Prostate gland (tissue), 2 donors: ENCODE measurements around the gene PCDHGA8. TPM values are rescaled to one million over a fixed set of nuclear protein-coding genes. Genes with fewer than 3 reads are reported as not detected.
A peak's percentile ranks its signal among the peaks of the same experiment; 100 is the strongest.
"Not testable (repeated sequence)": the region's sequence is repeated elsewhere in the genome, so short reads cannot be mapped to it uniquely, and the experiment has no call there.

Experiments
- DNase-seq: peaks from one replicate; pipeline ENCODE4 v3.0.0-alpha.2; 2019; ENCODE audit warnings: low spot score
- H3K27ac ChIP-seq, 2 donors: fragments of 200-600 bp; sonication (generic); 2 replicates each; pipeline ENCODE4 v1.5.1; 2017 to 2019
- H3K27me3 ChIP-seq: fragments of 200-600 bp; sonication (generic); replicated peaks from 2 replicates; pipeline ENCODE4 v1.5.1; 2019; ENCODE audit not compliant: insufficient read depth
- H3K36me3 ChIP-seq, 2 donors: fragments of 200-600 bp; sonication (generic); 1 replicate in 1 of 2; 2 replicates in 1 of 2; pipeline versions ENCODE4 v1.5.1 to v1.8.1; 2017 to 2019
- H3K4me1 ChIP-seq: fragments of 200-600 bp; sonication (generic); replicated peaks from 2 replicates; pipeline ENCODE4 v1.5.1; 2019
- H3K4me3 ChIP-seq, 2 donors: fragments of 200-600 bp; sonication (generic); 2 replicates each; pipeline ENCODE4 v1.5.1; 2017 to 2019
- H3K9me3 ChIP-seq: fragments of 200-600 bp; sonication (generic); 2 replicates; pipeline ENCODE4 v1.5.1; 2017
- POLR2A ChIP-seq: fragments of 450-650 bp; IDR thresholded peaks from one replicate; pipeline ENCODE4 v1.6.1; 2016; ENCODE audit warnings: antibody characterized with exemption, mild to moderate bottlenecking
- POLR2AphosphoS5 ChIP-seq: sonication (generic); formaldehyde crosslinking; IDR thresholded peaks from one replicate; pipeline ENCODE4 v1.6.1; 2017; ENCODE audit warnings: antibody characterized with exemption
- WGBS: methylation state at CpG from one replicate; pipeline ENCODE4 v1.1.5; 2018; 5-methylcytosine and 5-hydroxymethylcytosine counted together
- intact Hi-C: fragments of 100-400 bp; cut with DNase I; formaldehyde crosslinking; loops from one replicate; pipeline ENCODE4 v1.14.2; 2022
- total RNA-seq, 2 donors: library from RNA; depleted of rRNA; stranded (reverse); fragments of >200 nt; gene quantifications; one replicate each; pipeline ENCODE4 v1.1.0, GENCODE V29; 2016
- TF ChIP-seq, protein P1 (sequence below), 4 experiments: fragments of 200-600 bp in 2 of 4; fragments of 450-650 bp in 2 of 4; sonication (generic) in 2 of 4; IDR thresholded peaks; 1 replicate in 3 of 4; 2 replicates in 1 of 4; pipeline ENCODE4 v1.5.1; 2016 to 2019; ENCODE audit warnings: antibody characterized with exemption in 4 of 4, mild to moderate bottlenecking in 2 of 4, moderate library complexity in 2 of 4

Gene PCDHGA8
- total RNA-seq, 2 donors from 2014 or later: 1.1 to 4.2 TPM

DNA sequence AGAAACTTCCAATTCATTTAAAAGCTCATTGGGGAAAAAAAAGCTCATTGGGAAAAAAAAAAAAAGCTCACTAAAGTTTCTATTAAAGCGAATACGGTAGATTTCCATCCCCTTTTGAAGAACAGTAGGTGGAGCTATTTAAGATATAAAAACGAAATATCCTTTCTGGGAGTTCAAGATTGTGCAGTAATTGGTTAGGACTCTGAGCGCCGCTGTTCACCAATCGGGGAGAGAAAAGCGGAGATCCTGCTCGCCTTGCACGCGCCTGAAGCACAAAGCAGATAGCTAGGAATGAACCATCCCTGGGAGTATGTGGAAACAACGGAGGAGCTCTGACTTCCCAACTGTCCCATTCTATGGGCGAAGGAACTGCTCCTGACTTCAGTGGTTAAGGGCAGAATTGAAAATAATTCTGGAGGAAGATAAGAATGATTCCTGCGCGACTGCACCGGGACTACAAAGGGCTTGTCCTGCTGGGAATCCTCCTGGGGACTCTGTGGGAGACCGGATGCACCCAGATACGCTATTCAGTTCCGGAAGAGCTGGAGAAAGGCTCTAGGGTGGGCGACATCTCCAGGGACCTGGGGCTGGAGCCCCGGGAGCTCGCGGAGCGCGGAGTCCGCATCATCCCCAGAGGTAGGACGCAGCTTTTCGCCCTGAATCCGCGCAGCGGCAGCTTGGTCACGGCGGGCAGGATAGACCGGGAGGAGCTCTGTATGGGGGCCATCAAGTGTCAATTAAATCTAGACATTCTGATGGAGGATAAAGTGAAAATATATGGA lies 38.1 kb downstream of the PCDHGA8 start, which contains the start of gene PCDHGA12:
TSS of gene PCDHGA12 (plus strand) at position 176 of the 782 bp plus-strand sequence. CDS start at position 429, 253 bp downstream.
- Histone ChIP-seq H3K9me3 (peaks cover 9% of the 10 kb centered on the region), H3K36me3 (no peaks in the 10 kb centered on the region), H3K4me3 (no peak within 1 kb of the TSS), H3K27me3 (no peaks in the 10 kb centered on the region), H3K4me1 (no peaks in the 10 kb centered on the region), H3K27ac (no peak within 1 kb of the TSS)
- DNase-seq: no peak
- WGBS: 14% methylated on average over 33 of the region's 33 CpGs
- intact Hi-C loops: no loop called here
- TF ChIP-seq POLR2AphosphoS5 (peak; percentile 6), POLR2A (no peak)
- TF ChIP-seq, protein P1, sequence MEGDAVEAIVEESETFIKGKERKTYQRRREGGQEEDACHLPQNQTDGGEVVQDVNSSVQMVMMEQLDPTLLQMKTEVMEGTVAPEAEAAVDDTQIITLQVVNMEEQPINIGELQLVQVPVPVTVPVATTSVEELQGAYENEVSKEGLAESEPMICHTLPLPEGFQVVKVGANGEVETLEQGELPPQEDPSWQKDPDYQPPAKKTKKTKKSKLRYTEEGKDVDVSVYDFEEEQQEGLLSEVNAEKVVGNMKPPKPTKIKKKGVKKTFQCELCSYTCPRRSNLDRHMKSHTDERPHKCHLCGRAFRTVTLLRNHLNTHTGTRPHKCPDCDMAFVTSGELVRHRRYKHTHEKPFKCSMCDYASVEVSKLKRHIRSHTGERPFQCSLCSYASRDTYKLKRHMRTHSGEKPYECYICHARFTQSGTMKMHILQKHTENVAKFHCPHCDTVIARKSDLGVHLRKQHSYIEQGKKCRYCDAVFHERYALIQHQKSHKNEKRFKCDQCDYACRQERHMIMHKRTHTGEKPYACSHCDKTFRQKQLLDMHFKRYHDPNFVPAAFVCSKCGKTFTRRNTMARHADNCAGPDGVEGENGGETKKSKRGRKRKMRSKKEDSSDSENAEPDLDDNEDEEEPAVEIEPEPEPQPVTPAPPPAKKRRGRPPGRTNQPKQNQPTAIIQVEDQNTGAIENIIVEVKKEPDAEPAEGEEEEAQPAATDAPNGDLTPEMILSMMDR (IDR thresholded peaks at IDR 0.05): peak in 2 of 4 experiments; percentile 27 to 41

DNA sequence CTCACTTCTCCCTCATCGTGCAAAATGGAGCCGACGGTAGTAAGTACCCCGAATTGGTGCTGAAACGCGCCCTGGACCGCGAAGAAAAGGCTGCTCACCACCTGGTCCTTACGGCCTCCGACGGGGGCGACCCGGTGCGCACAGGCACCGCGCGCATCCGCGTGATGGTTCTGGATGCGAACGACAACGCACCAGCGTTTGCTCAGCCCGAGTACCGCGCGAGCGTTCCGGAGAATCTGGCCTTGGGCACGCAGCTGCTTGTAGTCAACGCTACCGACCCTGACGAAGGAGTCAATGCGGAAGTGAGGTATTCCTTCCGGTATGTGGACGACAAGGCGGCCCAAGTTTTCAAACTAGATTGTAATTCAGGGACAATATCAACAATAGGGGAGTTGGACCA lies 38.9 kb downstream of the PCDHGA8 start:
- H3K4me1 ChIP-seq: no peaks in the 10 kb centered on the region
- TF ChIP-seq POLR2AphosphoS5 (no peak), POLR2A (no peak)
- TF ChIP-seq, protein P1 (IDR thresholded peaks at IDR 0.05): no peak
- H3K27ac ChIP-seq: no peak overlapping the region
- no peaks in the 10 kb centered on the region for H3K36me3 ChIP-seq
- intact Hi-C loops: no loop called here
- no peak overlapping the region for H3K4me3 ChIP-seq
- WGBS: 19% methylated on average over 32 of the region's 37 CpGs
- no peaks in the 10 kb centered on the region for H3K27me3 ChIP-seq
- no peak for DNase-seq
- H3K9me3 ChIP-seq: peaks cover 9% of the 10 kb centered on the region

DNA sequence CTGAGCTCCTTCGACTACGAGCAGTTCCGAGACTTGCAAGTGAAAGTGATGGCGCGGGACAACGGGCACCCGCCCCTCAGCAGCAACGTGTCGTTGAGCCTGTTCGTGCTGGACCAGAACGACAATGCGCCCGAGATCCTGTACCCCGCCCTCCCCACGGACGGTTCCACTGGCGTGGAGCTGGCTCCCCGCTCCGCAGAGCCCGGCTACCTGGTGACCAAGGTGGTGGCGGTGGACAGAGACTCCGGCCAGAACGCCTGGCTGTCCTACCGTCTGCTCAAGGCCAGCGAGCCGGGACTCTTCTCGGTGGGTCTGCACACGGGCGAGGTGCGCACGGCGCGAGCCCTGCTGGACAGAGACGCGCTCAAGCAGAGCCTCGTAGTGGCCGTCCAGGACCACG lies 39.9 kb downstream of the PCDHGA8 start:
- H3K4me3 ChIP-seq, H3K27ac ChIP-seq, H3K4me1 ChIP-seq, H3K36me3 ChIP-seq, H3K9me3 ChIP-seq, intact Hi-C loops, DNase-seq, H3K27me3 ChIP-seq: not testable (repeated sequence)
- WGBS: 24% methylated on average over 26 of the region's 38 CpGs

DNA sequence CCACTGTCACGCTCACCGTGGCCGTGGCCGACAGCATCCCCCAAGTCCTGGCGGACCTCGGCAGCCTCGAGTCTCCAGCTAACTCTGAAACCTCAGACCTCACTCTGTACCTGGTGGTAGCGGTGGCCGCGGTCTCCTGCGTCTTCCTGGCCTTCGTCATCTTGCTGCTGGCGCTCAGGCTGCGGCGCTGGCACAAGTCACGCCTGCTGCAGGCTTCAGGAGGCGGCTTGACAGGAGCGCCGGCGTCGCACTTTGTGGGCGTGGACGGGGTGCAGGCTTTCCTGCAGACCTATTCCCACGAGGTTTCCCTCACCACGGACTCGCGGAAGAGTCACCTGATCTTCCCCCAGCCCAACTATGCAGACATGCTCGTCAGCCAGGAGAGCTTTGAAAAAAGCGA lies 40.3 kb downstream of the PCDHGA8 start:
- H3K27me3 ChIP-seq, H3K9me3 ChIP-seq, DNase-seq, H3K27ac ChIP-seq, H3K36me3 ChIP-seq, H3K4me1 ChIP-seq, H3K4me3 ChIP-seq, intact Hi-C loops: not testable (repeated sequence)
- WGBS: 23% methylated on average over 25 of the region's 29 CpGs

DNA sequence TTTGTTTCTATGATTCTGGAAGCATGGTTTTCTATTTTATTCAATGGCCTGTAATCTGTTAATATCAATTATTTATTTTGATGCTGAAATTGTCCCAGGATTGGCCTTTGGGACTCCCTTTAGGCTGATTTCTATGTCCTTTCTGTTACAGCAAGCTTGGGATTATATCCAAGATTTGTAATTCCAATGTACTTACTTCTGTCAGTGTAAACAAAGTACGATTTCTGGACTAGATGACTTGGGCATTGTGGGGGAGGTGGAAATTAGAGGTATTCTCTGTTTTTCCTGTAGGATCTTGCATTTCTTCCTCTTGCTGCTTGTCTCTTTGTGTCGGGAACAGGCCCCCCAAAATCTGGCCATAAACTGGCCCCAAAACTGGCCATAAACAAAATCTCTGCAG lies 41.6 kb downstream of the PCDHGA8 start:
- Histone ChIP-seq H3K36me3 (no peaks in the 10 kb centered on the region), H3K4me1 (no peaks in the 10 kb centered on the region), H3K27ac (no peak overlapping the region), H3K9me3 (no peaks in the 10 kb centered on the region), H3K4me3 (no peak overlapping the region), H3K27me3 (no peaks in the 10 kb centered on the region)
- DNase-seq: no peak
- no peak for TF ChIP-seq POLR2AphosphoS5
- no peak for TF ChIP-seq POLR2A
- TF ChIP-seq, protein P1 (IDR thresholded peaks at IDR 0.05): no peak
- intact Hi-C loops: no loop called here
- 87% methylated on average over 2 of the region's 2 CpGs for WGBS

DNA sequence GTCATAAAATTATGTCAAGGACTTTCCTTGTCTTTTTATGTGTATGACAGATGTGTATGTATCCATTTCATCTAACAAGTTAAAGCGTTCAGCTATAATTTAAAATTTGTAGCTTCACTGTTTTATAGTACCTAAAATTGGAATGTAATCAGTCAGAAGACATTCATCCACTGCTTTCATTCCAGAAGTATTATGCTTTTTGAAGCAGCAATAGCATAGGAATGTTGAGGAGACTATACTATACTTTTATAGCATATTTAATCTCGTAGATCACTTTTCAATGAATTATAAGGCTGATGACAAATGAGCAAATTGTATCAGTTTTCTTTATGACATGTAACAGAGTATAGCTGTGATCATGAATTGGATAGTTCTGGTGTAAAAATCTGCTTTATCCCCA lies 44.8 kb downstream of the PCDHGA8 start:
- Histone ChIP-seq H3K27ac (no peak overlapping the region), H3K4me3 (no peak overlapping the region), H3K4me1 (no peaks in the 10 kb centered on the region), H3K36me3 (no peaks in the 10 kb centered on the region), H3K27me3 (no peaks in the 10 kb centered on the region), H3K9me3 (no peaks in the 10 kb centered on the region)
- intact Hi-C loops: no loop called here
- TF ChIP-seq POLR2A: no peak
- TF ChIP-seq, protein P1 (IDR thresholded peaks at IDR 0.05): no peak
- TF ChIP-seq POLR2AphosphoS5: no peak
- no peak for DNase-seq
- WGBS: 93% methylated on average over 2 of the region's 2 CpGs
